C4-2B (cell line): ENCODE data around the gene BBIP1.
A peak's percentile ranks its signal among the peaks of the same experiment; 100 is the strongest.
"Not testable (repeated sequence)": the region's sequence is repeated elsewhere in the genome, so short reads cannot be mapped to it uniquely, and the experiment has no call there.

Experiments
- H3K27ac ChIP-seq: fragments of 450-650 bp; 2 replicates; pipeline ENCODE4 v1.5.1; 2017
- ZFX ChIP-seq: fragments of 450-650 bp; IDR thresholded peaks from 2 replicates; pipeline ENCODE4 v1.6.1; 2017
- TF ChIP-seq, protein P1 (sequence below): fragments of 450-650 bp; conservative IDR thresholded peaks from 2 replicates; pipeline ENCODE4 v1.5.1; 2017; ENCODE audit warnings: mild to moderate bottlenecking

BBIP1 gene

DNA sequence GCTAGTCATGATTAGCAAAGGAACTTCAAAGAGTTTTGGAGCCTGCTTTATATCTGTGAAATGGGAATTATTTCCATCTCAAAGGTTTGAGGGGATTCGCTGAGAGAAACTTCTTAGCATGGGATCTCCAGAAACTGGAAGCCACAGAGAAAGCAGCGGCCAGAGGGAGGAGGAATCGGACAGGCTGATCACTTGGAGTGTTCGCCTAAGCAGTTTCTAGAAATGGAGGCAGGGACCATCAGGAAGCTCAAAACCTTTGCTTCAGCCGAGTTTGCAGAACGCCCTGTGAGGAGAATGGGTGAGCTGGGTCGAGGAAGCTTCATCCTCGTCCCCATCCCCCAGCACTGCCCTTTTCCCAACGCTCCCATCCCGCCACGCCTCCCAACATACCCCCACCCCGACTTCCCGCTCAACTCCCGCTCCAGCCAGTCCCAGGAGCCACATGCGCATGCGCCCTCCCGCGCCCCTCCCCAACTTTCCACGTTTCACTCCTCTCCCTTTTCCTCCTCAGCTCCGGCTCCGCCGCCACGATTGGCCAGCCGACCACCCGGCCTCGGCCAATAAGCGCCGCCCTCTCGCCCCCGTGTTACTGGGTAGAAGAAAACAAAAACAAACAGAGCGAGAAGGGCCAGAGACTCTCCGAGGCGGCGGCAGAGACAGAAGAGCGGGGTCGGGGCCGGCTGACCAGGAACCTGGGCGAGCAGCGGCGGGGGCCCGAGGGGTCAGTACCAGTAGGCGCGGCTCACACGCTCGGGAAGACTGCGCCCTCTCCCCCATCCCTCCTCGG lies 47.5 kb downstream of the BBIP1 start, which contains the start of gene PDCD4:
TSS of gene PDCD4 (plus strand) at position 631 of the 787 bp plus-strand sequence. CDS start 4,100 bp downstream, outside the sequence.
- TF ChIP-seq, protein P1, sequence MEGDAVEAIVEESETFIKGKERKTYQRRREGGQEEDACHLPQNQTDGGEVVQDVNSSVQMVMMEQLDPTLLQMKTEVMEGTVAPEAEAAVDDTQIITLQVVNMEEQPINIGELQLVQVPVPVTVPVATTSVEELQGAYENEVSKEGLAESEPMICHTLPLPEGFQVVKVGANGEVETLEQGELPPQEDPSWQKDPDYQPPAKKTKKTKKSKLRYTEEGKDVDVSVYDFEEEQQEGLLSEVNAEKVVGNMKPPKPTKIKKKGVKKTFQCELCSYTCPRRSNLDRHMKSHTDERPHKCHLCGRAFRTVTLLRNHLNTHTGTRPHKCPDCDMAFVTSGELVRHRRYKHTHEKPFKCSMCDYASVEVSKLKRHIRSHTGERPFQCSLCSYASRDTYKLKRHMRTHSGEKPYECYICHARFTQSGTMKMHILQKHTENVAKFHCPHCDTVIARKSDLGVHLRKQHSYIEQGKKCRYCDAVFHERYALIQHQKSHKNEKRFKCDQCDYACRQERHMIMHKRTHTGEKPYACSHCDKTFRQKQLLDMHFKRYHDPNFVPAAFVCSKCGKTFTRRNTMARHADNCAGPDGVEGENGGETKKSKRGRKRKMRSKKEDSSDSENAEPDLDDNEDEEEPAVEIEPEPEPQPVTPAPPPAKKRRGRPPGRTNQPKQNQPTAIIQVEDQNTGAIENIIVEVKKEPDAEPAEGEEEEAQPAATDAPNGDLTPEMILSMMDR = no peak
- no peak for TF ChIP-seq ZFX
- peak within 1 kb of the TSS; percentile 87 for H3K27ac ChIP-seq

DNA sequence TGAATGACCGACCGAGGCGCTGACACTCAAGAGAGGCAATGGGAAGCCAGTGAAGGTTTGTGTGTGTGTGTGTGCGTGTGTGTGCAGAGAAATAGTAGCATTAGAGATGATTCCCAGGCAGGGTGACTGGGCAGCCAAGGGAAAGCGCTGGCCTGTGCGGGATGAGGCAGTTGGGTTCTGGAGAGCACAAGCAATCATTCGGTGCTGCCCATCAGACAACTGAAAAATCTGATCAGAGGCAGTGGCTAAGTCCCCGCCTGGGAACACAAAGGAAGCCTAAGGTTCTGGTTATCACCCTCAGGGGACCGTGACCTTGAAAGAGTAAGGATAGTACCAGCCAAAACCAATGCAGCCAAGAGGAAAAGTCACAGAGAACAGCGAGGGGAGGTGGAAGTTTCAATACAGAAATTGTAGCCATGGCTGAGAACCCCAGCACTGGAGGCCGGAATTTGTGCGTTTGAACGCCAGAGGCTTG lies 48.1 kb downstream of the BBIP1 start:
- no peak for TF ChIP-seq ZFX
- TF ChIP-seq, protein P1 = no peak
- peak overlapping the region; percentile 87 for H3K27ac ChIP-seq

DNA sequence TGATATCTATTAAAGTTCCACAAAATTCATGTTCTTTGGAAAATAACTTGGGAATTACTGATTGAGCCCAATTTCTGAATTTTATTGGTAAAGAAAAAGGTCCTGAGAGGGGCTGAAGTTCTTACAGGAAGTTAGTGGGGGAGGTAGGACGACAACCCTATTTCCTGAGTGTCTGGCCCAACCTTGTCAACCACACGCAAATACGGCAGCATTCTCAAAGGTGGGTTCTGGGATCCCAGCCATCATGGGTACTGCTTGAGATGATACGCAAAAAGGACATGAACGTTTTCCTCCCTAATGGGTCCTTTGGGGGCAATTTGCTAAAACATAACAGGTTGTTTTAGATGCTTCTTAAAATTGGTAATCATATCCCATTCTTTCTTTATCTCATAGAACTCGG lies 50.0 kb downstream of the BBIP1 start:
- H3K27ac ChIP-seq = no peak overlapping the region
- TF ChIP-seq ZFX = no peak
- TF ChIP-seq, protein P1 = no peak

DNA sequence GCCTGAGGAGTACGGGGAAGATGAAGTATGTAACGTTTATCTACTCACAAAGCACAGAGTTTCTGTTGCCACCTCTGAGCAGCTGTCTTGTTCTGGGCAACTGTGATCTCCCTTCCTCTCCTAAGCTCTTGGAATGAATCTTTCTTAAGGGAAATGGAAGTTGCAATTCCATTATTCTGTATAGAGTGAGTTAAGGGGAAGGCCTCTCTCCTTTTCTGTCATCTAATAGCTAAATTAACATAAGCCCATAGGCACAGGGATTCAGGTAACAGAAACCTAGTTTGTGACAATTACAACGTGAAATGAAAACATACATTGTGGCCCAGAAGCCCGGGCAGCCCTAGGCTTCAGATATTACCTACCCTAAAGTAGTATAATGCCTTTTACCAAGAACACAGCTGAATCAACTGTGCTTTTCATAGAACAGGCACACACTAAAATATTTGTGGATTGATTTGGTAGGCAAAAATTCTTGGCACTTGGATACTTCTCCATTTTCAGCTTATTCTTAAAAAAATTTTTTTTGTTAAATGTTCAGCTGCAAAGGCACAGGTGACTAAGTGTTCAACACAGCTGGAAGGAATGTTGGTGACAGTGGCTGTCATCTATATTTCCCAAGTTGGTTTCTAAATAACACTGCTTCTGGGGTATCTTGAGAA lies 51.0 kb downstream of the BBIP1 start:
- no peak for TF ChIP-seq ZFX
- TF ChIP-seq, protein P1 = no peak
- H3K27ac ChIP-seq = no peak overlapping the region

- not testable (repeated sequence) for H3K27ac ChIP-seq
Measured at GRCh38 chr10:110867011-110867806, 51.8 kb downstream of the BBIP1 start.

- no peak overlapping the region for H3K27ac ChIP-seq
- no peak for TF ChIP-seq ZFX
- TF ChIP-seq, protein P1 = no peak
Measured at GRCh38 chr10:110865809-110866482, 53.0 kb downstream of the BBIP1 start.

DNA sequence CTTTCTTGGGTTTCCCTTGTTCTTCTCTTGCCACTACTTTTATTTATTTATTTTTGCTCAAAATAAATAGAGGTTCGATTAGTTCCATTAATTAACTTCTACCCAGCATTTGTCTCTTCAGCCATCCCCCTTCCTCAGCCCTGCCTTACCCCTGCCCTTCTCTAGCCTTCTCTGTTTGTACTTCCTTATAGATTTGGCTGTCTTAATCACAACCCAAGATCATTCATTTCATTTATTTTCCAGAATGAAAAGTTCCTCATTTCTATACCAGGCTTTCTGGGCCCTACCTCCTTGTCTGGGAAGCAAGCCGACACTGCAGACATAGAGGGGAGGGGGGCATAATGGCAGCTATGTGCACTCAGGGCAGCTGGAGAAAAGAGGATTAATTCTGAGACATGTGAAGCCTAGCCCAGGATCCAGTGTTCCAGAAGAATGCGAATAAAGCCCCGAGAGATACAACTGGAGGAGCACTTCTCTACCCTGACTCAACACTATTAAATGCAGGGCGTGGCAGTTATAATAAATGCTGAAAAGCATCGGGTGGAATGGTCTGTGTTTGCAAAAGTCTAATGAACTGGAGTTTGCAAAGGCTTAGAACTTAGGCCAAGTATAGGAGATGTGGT lies 53.7 kb downstream of the BBIP1 start:
- H3K27ac ChIP-seq = no peak overlapping the region
- TF ChIP-seq ZFX = no peak
- TF ChIP-seq, protein P1 = no peak
